Vagina (tissue), 2 donors: ENCODE measurements around the gene CETP.

ENCODE experiments used
- POLR2A ChIP-seq, 2 donors: fragments of 450-650 bp; IDR thresholded peaks; one replicate each; pipeline ENCODE4 v1.6.1; 2017; ENCODE audit warnings: antibody characterized with exemption in 2 of 2, mild to moderate bottlenecking in 2 of 2, moderate library complexity in 2 of 2
- POLR2AphosphoS5 ChIP-seq, 2 donors: sonication (generic); formaldehyde crosslinking; IDR thresholded peaks; one replicate each; pipeline ENCODE4 v1.9.0; 2017; ENCODE audit warnings: antibody characterized with exemption in 2 of 2, mild to moderate bottlenecking in 2 of 2, low read depth in 1 of 2; ENCODE audit not compliant: insufficient read depth in 1 of 2
- TF ChIP-seq, protein P1 (sequence below), 3 experiments: fragments of 450-650 bp in 2 of 3; fragments of 200-600 bp in 1 of 3; sonication (generic) in 1 of 3; IDR thresholded peaks; one replicate each; pipeline ENCODE4 v1.5.1; 2017 to 2019; ENCODE audit warnings: antibody characterized with exemption in 3 of 3, mild to moderate bottlenecking in 2 of 3, moderate library complexity in 2 of 3

DNA sequence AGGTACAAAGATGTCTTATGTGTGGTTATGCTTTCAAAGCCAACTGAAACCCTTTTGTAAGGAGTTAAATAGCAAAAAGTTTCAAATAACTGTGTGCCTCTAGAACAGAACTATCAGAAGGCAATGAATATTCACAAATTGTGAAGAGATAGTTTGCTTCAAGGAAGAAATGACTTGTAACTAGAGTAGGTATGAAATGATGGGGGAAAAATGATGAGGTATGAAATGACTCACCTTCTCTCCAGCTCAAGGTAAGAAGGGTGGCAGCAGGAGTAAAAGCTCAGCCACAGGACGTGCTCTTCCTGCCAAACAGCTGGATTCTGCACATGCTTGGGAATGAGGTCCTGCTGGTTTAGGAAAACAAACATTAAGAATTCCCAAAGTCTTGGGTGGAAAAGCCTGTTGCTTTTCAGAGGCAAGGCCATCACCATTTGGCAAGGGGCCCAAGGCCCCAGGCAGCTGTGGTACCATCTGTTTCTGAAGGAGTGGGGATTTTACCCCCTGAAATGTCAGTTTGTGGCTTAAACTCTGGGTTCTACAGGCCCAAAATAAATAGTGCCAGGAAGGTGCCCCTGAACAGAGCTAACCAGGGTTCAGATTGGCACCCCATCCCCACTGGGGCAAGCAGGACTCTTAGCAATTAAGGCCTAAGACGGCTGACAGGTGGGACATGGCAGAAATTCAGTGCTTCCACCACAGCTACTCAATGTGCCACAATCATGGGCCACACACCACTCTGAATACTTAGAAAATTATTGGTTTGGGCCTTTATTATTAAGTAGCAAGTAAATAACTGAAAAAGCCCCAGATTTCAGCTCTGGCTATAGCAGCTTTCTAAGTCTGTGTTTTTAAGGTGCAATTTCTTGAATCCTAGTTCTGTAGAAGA is 16.6 kb upstream of the CETP start:
- TF ChIP-seq, protein P1, sequence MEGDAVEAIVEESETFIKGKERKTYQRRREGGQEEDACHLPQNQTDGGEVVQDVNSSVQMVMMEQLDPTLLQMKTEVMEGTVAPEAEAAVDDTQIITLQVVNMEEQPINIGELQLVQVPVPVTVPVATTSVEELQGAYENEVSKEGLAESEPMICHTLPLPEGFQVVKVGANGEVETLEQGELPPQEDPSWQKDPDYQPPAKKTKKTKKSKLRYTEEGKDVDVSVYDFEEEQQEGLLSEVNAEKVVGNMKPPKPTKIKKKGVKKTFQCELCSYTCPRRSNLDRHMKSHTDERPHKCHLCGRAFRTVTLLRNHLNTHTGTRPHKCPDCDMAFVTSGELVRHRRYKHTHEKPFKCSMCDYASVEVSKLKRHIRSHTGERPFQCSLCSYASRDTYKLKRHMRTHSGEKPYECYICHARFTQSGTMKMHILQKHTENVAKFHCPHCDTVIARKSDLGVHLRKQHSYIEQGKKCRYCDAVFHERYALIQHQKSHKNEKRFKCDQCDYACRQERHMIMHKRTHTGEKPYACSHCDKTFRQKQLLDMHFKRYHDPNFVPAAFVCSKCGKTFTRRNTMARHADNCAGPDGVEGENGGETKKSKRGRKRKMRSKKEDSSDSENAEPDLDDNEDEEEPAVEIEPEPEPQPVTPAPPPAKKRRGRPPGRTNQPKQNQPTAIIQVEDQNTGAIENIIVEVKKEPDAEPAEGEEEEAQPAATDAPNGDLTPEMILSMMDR (IDR thresholded peaks at IDR 0.05), result no peak
- no peak for TF ChIP-seq POLR2A (IDR thresholded peaks at IDR 0.05)
- no peak for TF ChIP-seq POLR2AphosphoS5 (IDR thresholded peaks at IDR 0.05; ENCODE audit: insufficient read depth in 1 of 2, low read depth in 1 of 2)
